LNCaP clone FGC (cell line): ENCODE results near the gene CD74.

Source experiments
- DNase-seq: peaks from one replicate; pipeline ENCODE4 v3.0.0-alpha.2; 2011; ENCODE audit warnings: low read depth
- H3K4me3 ChIP-seq: 2 replicates; pipeline ENCODE4 v1.5.1; 2011; ENCODE audit warnings: mild to moderate bottlenecking, low read depth, low read length, control low read depth
- TF ChIP-seq, protein P1 (sequence below): IDR thresholded peaks from 2 replicates; pipeline ENCODE4 v1.5.1; 2012; ENCODE audit warnings: mild to moderate bottlenecking; ENCODE audit not compliant: control insufficient read depth, insufficient read depth; ENCODE audit errors: extremely low read depth

The CD74 gene

DNA sequence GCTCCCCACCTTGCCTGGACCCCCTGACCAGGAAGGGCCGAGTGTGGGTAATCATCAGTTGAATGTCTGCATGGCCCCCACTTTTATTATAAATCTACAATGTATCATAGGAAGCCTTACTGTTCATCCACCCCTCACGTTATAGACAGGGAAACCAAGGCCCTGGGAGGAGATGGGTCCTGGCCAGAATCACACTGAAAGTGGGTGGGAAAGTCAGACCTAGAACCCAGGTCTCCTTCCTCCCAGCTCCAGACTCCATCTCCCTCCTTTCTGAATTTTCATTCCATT is 17.1 kb downstream of the CD74 start:
- TF ChIP-seq, protein P1, sequence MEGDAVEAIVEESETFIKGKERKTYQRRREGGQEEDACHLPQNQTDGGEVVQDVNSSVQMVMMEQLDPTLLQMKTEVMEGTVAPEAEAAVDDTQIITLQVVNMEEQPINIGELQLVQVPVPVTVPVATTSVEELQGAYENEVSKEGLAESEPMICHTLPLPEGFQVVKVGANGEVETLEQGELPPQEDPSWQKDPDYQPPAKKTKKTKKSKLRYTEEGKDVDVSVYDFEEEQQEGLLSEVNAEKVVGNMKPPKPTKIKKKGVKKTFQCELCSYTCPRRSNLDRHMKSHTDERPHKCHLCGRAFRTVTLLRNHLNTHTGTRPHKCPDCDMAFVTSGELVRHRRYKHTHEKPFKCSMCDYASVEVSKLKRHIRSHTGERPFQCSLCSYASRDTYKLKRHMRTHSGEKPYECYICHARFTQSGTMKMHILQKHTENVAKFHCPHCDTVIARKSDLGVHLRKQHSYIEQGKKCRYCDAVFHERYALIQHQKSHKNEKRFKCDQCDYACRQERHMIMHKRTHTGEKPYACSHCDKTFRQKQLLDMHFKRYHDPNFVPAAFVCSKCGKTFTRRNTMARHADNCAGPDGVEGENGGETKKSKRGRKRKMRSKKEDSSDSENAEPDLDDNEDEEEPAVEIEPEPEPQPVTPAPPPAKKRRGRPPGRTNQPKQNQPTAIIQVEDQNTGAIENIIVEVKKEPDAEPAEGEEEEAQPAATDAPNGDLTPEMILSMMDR = no peak
- no peak overlapping the region for H3K4me3 ChIP-seq
- DNase-seq = no peak

DNA sequence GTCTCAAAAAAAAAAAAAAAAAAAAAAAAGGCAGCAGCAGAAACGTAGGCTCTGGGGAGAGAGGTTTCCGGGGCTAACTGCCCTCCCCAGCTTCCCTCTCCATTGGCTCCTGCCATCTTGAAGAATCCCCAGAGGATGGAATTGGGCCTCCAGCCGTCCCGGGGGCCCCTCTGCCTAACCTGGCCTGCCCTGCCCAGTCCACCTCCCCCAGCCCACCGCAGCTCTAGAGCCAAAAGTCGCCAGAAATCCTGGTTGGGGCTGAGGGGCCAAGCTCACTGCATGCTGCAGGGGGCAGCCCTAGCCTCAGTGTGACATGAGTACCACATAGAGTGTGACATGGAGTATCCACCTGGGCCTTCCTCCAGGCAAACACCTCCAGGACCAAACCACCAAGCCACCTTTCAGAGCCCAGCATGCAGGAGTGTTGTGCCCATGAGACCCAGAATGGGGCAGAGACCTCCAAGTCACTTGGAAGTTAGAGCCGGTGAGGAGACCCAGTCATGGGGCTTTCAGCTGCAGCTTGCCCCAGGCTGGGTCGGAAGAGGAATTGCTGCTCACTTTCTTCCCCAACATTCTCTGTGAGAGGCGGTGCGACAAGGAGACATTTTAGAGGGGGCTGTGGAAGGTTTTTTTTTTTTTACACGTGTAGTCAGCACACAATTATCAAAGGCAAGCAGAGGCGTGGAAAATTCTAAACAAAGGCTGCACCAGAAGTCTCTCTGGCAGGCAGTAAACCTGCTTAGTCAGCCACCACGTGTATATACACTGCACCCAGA is 17.6 kb downstream of the CD74 start:
- no peak for DNase-seq
- TF ChIP-seq, protein P1 = no peak
- no peak overlapping the region for H3K4me3 ChIP-seq

DNA sequence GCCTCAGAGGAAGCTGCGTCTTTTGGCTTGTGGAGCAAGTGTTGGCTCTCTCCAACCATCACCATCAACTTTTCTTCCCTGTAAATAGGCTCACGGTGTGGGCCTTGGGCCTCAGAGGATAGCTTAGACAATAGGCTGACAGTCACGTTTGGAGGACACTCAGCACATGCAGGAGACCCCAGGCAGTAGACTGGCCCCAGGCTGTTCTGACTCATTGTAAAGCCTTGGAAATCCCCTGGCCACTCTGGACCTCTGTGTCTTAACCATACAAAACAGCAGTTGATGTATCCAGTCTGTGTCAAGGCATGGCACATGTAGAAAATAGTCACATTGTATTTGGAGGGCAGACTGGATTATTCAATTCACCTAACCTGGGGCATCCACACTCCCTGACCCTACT is 18.6 kb downstream of the CD74 start:
- TF ChIP-seq, protein P1 = no peak
- DNase-seq = no peak
- H3K4me3 ChIP-seq = no peak overlapping the region

GRCh38 chr5:150393096-150393645 is 19.5 kb downstream of the CD74 start:
- H3K4me3 ChIP-seq = no peak overlapping the region
- DNase-seq = no peak
- TF ChIP-seq, protein P1 = no peak

DNA sequence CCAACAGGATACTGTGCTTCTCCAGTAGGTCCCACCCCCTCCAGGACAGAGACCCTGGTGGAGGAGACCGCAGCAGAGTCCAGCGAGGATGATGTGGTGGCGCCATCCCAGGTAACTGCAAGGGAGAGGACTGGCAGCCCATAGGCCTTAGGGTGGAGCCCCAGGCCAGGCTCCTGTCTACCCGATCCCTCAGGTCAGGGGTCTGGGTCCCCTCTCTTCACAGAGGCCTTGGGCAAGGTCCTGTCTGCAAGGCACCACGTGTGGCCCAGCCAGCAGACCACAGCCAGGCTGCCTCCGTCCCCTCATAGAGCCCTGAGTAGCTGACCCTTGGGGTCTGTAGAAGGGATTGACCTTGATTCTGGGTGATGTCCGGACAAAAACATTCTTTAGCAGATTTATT is 20.0 kb downstream of the CD74 start:
- DNase-seq = no peak
- TF ChIP-seq, protein P1 = no peak

DNA sequence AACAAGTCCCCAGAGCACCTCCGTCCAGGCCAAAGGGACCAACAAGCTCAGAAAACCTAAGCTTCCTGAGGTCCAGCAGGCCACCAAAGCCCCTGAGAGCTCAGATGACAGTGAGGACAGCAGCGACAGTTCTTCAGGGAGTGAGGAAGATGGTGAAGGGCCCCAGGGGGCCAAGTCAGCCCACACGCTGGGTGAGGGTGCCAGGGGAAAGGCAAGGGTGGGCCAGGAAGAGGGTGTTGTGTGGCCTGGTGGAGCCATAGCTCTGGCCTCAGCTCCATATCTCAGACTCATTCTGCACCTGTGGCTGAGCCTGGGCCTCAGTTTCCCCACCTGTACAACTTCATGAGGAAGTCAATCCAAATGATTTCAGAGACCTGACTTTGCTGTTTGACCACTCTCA is 20.7 kb downstream of the CD74 start:
- no peak overlapping the region for H3K4me3 ChIP-seq
- TF ChIP-seq, protein P1 = no peak
- DNase-seq = no peak

More for the DNA sequence above, 20.0 kb downstream of the CD74 start:
- H3K4me3 ChIP-seq = no peak overlapping the region

DNA sequence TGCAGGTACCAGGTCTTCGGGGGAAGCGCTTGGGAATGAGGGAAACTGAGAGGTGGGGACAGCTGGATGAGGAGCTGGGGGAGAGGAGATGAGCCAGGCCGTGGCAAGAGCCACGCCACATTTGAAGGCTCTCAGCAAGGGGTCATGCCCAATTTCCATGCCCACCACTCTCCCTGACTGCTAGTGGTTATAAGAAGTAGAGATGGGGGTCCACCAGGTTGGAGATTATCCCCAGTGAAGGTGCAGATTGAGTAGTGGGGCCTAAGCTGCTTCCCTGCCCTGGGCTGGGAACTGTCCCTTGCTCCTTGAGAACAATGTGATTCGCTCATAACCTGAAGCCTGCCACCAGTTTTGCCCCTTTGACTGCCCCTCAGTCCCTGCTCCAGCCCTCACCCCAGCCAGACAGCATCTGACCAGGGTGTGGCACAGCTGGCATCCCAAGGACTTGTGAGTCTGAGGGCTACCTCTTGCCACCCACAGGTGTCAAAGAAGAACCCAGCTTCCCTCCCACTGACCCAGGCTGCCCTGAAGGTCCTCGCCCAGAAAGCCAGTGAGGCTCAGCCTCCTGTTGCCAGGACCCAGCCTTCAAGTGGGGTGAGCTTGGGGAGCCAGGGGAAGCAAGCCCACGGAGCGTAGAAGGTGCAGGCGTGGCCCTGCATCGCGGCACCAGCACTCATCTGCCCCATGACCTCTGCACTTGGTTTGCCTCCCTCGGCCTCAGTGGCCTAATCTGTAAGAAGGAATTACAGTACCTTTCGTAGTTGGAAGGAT is 21.5 kb downstream of the CD74 start:
- TF ChIP-seq, protein P1 = no peak
- no peak overlapping the region for H3K4me3 ChIP-seq
- no peak for DNase-seq
